Lung (tissue), 12 donors: Measurements from ENCODE around the gene SLC29A4. TPM values are rescaled to one million over a fixed set of nuclear protein-coding genes. Genes with fewer than 3 reads are reported as not detected.
"Not testable (repeated sequence)": the region's sequence is repeated elsewhere in the genome, so short reads cannot be mapped to it uniquely, and the experiment has no call there.

Experiments used
- ATAC-seq: fragments of 200-7000 bp; cut with Tn5 transposase; one replicate; pipeline ENCODE4 v1.9.1; 2020; ENCODE audit warnings: moderate number of reproducible peaks; ENCODE audit not compliant: insufficient read depth, low FRiP score
- DNase-seq, 3 donors: peaks; one replicate each; pipeline ENCODE4 v3.0.0-alpha.2; 2013 to 2017
- H3K27ac ChIP-seq, 2 donors: one replicate each; pipeline ENCODE4 v1.5.1; 2013; ENCODE audit warnings: mild to moderate bottlenecking in 2 of 2, moderate library complexity in 2 of 2, control low read depth in 1 of 2, inconsistent platforms in 1 of 2, low read depth in 1 of 2, low read length in 1 of 2
- H3K27me3 ChIP-seq, 3 donors: one replicate each; pipeline ENCODE4 v1.5.1; 2013; ENCODE audit warnings: low read length in 2 of 3; ENCODE audit not compliant: control insufficient read depth in 3 of 3, insufficient read depth in 3 of 3
- H3K36me3 ChIP-seq, 4 donors: one replicate each; pipeline ENCODE4 v1.5.1; 2013; ENCODE audit warnings: low read length in 4 of 4, mild to moderate bottlenecking in 1 of 4, moderate library complexity in 1 of 4; ENCODE audit not compliant: control insufficient read depth in 4 of 4, insufficient read depth in 4 of 4
- H3K4me1 ChIP-seq, 5 donors: one replicate each; pipeline ENCODE4 v1.5.1; 2013; ENCODE audit warnings: low read length in 5 of 5, mild to moderate bottlenecking in 2 of 5, moderate library complexity in 1 of 5; ENCODE audit not compliant: control insufficient read depth in 5 of 5, insufficient read depth in 5 of 5
- H3K4me3 ChIP-seq: one replicate; pipeline ENCODE4 v1.5.1; 2013; ENCODE audit warnings: mild to moderate bottlenecking, control low read depth, moderate library complexity
- H3K9ac ChIP-seq, 2 donors: one replicate each; pipeline ENCODE4 v1.5.1; 2013; ENCODE audit warnings: low read length in 2 of 2, control low read depth in 1 of 2; ENCODE audit not compliant: insufficient read depth in 1 of 2
- H3K9me3 ChIP-seq, 4 donors: one replicate each; pipeline ENCODE4 v1.5.1; 2013; ENCODE audit warnings: low read length in 3 of 4, mild to moderate bottlenecking in 1 of 4, moderate library complexity in 1 of 4; ENCODE audit not compliant: control insufficient read depth in 4 of 4, insufficient read depth in 3 of 4
- WGBS, 2 donors: extraction: QIAGEN DNeasy Blood & Tissue Kit; methylation state at CpG; one replicate each; pipeline ENCODE4 v1.1.7; 2013; 5-methylcytosine and 5-hydroxymethylcytosine counted together
- polyA plus RNA-seq, 2 donors: library from polyadenylated mRNA; stranded (reverse); fragments of 200-250 nt; gene quantifications; one replicate each; pipeline ENCODE4 v1.2.1, GENCODE V29; 2013
- total RNA-seq, 2 donors: library from RNA; depleted of rRNA in 1 of 2; stranded (reverse); fragments of >200 nt in 1 of 2; gene quantifications; one replicate each; pipeline ENCODE4 v1.2.1, GENCODE V29; 2014 to 2021
- TF ChIP-seq, protein P1 (sequence below): IDR thresholded peaks from 2 replicates; pipeline ENCODE4 v1.5.1; 2012; ENCODE audit warnings: mild to moderate bottlenecking; ENCODE audit errors: control extremely low read depth, extremely low read depth
- donor health status: control.
- donor health status: control.
- donor health status: Bipolar disorder and iron deficiency.
- donor health status: healthy.
- donor health status: DM: yes; HTN: yes; CAD: no.

SLC29A4 gene
- total and polyA plus RNA-seq, 4 donors: 0.87 to 5.7 (median 2.0) TPM

- Histone ChIP-seq H3K4me1 (peaks cover 0 to 6% (median 0%) of the 10 kb centered on the region in 5 donors), H3K27ac (no peak overlapping the region), H3K4me3 (no peak overlapping the region), H3K9ac (no peak overlapping the region), H3K9me3 (peaks cover 0 to 2% (median 0%) of the 10 kb centered on the region in 4 donors), H3K36me3 (no peaks in the 10 kb centered on the region), H3K27me3 (peaks cover 0 to 4% (median 0%) of the 10 kb centered on the region in 3 donors)
- ATAC-seq (no peak), DNase-seq (peak in 1 of 3 donors; percentile 41)
- 66 to 69% methylated on average over 20 of the region's 20 CpGs for WGBS, 2 donors
- TF ChIP-seq, protein P1, sequence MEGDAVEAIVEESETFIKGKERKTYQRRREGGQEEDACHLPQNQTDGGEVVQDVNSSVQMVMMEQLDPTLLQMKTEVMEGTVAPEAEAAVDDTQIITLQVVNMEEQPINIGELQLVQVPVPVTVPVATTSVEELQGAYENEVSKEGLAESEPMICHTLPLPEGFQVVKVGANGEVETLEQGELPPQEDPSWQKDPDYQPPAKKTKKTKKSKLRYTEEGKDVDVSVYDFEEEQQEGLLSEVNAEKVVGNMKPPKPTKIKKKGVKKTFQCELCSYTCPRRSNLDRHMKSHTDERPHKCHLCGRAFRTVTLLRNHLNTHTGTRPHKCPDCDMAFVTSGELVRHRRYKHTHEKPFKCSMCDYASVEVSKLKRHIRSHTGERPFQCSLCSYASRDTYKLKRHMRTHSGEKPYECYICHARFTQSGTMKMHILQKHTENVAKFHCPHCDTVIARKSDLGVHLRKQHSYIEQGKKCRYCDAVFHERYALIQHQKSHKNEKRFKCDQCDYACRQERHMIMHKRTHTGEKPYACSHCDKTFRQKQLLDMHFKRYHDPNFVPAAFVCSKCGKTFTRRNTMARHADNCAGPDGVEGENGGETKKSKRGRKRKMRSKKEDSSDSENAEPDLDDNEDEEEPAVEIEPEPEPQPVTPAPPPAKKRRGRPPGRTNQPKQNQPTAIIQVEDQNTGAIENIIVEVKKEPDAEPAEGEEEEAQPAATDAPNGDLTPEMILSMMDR: no peak
Measured at GRCh38 chr7:5266191-5267028, 16.3 kb upstream of the SLC29A4 start.

GRCh38 chr7:5267829-5268228 is 14.9 kb upstream of the SLC29A4 start:
- 65 to 80% methylated on average over 8 of the region's 8 CpGs for WGBS, 2 donors
- not testable (repeated sequence) for ATAC-seq

GRCh38 chr7:5269992-5270657 is 12.6 kb upstream of the SLC29A4 start:
- 80 to 85% methylated on average over 12 of the region's 12 CpGs for WGBS, 2 donors

More at GRCh38 chr7:5267829-5268228, 14.9 kb upstream of the SLC29A4 start:
- DNase-seq, H3K9ac ChIP-seq, H3K27ac ChIP-seq, H3K27me3 ChIP-seq, H3K4me1 ChIP-seq, H3K9me3 ChIP-seq, H3K36me3 ChIP-seq, H3K4me3 ChIP-seq: not testable (repeated sequence)

GRCh38 chr7:5270788-5271187 is 12.0 kb upstream of the SLC29A4 start:
- 57 to 63% methylated on average over 6 of the region's 6 CpGs for WGBS, 2 donors
- no peak for DNase-seq
- no peaks in the 10 kb centered on the region for H3K36me3 ChIP-seq

More at GRCh38 chr7:5269992-5270657, 12.6 kb upstream of the SLC29A4 start:
- ATAC-seq, H3K4me3 ChIP-seq, H3K4me1 ChIP-seq, H3K27ac ChIP-seq, H3K36me3 ChIP-seq, H3K9me3 ChIP-seq, H3K27me3 ChIP-seq, DNase-seq, H3K9ac ChIP-seq: not testable (repeated sequence)

DNA sequence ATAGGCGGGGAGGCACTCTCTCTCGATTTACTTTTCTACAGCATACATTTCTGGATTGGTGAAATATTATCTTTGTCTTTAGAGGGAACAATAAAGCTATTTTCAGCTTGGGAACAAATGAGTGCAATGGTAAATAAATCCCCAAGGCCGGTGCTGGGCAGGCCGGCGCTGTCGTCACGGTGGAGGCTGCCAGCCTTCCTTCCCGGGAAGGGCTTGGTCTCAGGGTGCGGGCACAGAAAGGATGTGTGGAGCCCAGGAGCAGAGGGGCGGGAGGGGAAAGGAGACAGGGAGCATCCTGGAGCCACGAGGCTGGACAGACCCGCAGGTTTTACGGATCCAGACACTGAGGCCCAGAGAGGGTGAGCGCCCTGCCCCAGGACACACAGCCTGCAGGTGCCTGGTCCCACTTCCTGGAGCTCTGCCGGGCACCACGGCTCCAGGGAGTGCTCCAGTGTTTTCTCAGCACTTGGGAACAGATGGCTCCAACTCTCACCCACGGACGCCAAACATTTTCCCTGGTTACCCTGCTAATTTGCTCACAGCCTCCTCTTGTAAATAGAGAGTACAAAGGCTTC is 8.8 kb upstream of the SLC29A4 start:
- WGBS, 2 donors: 57 to 68% methylated on average over 17 to 18 of the region's 18 CpGs
- H3K27ac ChIP-seq, DNase-seq, ATAC-seq, H3K9me3 ChIP-seq, H3K36me3 ChIP-seq, H3K4me1 ChIP-seq, H3K27me3 ChIP-seq, H3K9ac ChIP-seq, H3K4me3 ChIP-seq: not testable (repeated sequence)

More at GRCh38 chr7:5270788-5271187, 12.0 kb upstream of the SLC29A4 start:
- H3K27me3 ChIP-seq: peaks cover 0 to 2% (median 0%) of the 10 kb centered on the region in 3 donors
- no peaks in the 10 kb centered on the region for H3K9me3 ChIP-seq
- peaks cover 0 to 9% (median 4%) of the 10 kb centered on the region in 5 donors for H3K4me1 ChIP-seq
- H3K27ac ChIP-seq: no peak overlapping the region
- no peak overlapping the region for H3K4me3 ChIP-seq
- no peak overlapping the region for H3K9ac ChIP-seq
- TF ChIP-seq, protein P1: no peak
- ATAC-seq: no peak
